Measurements from ENCODE around the gene SLC3A2. TPM values are rescaled to one million over a fixed set of nuclear protein-coding genes. Genes with fewer than 3 reads are reported as not detected.

SLC3A2 gene
- total and polyA plus RNA-seq, 2 donors (not counting 3 experiments of a cell fraction or from before 2014, with no cell fraction given), result 208 to 337 TPM

GRCh38 chr11:62914416-62914815 is 33.7 kb downstream of the SLC3A2 start:
- Histone ChIP-seq H2AFZ (ENCODE audit: low read depth, low read length) (no peak overlapping the region), H3K27me3 (ENCODE audit: control insufficient read depth in 2 of 2, insufficient read depth in 2 of 2, low read length in 2 of 2) (peaks cover 0 to 2% of the 10 kb centered on the region in 2 experiments), H3K4me2 (ENCODE audit: insufficient read depth, low read length) (no peak overlapping the region), H3K9me1 (replicated peaks; ENCODE audit: control insufficient read depth, extremely low read depth, insufficient read depth, low read length) (no peaks in the 10 kb centered on the region), H3K9me3 (replicated peaks; ENCODE audit: control insufficient read depth, insufficient read depth, low read length) (no peaks in the 10 kb centered on the region), H3K79me2 (ENCODE audit: control insufficient read depth, insufficient read depth, low read length) (no peaks in the 10 kb centered on the region), H3K27ac (ENCODE audit: insufficient read depth, low read depth, low read length) (no peak overlapping the region), H3K36me3 (ENCODE audit: control insufficient read depth in 2 of 2, extremely low read depth in 1 of 2, insufficient read depth in 2 of 2, low read length in 2 of 2) (no peaks in the 10 kb centered on the region), H3K9ac (replicated peaks; ENCODE audit: extremely low read depth, insufficient read depth, low read length) (no peak overlapping the region), H4K20me1 (replicated peaks; ENCODE audit: control insufficient read depth, extremely low read depth, insufficient read depth, low read length) (no peaks in the 10 kb centered on the region), H3K4me1 (ENCODE audit: control insufficient read depth, extremely low read depth, insufficient read depth, low read length) (peaks cover under 1% of the 10 kb centered on the region), H3K4me3 (replicated peaks in 1 of 3; ENCODE audit: insufficient read depth in 1 of 3, low read depth in 1 of 3, low read length in 3 of 3) (no peak overlapping the region)
- BruUV-seq (replicated peaks), result no TSS peak
- TF ChIP-seq FOS (IDR thresholded peaks at IDR 0.05; ENCODE audit: borderline replicate concordance, insufficient read depth, low read length), result no peak
- TF ChIP-seq JUN (IDR thresholded peaks at IDR 0.05; ENCODE audit: borderline replicate concordance, insufficient read depth, insufficient read length, low read depth), result no peak
- TF ChIP-seq CTCF (IDR thresholded peaks at IDR 0.05; ENCODE audit: extremely low read depth in 1 of 2, insufficient read depth in 1 of 2, low read depth in 1 of 2, low read length in 2 of 2), result no peak
- no peak for TF ChIP-seq MYC (IDR thresholded peaks at IDR 0.05; ENCODE audit: low read depth, low read length)
- FAIRE-seq (no peak), DNase-seq (ENCODE audit: low read depth, low spot score) (no peak)
- ChIA-PET CTCF (interaction anchor here (0.9 to 5.1 kb wide), 4 partner anchors 9 to 109 kb away, joined by 3 to 25 read pairs (median 8); no protein-coding TSS in a partner anchor), POLR2A (no interaction called here)
- dilution Hi-C loops (cut with MboI; ENCODE audit: extremely low pct_ligation_motif_present, low sequenced_read_pairs), result no loop called here
- intact Hi-C loops (cut with micrococcal nuclease), result no loop called here

GRCh38 chr11:62917906-62918502 is 37.3 kb downstream of the SLC3A2 start:
- Histone ChIP-seq H3K36me3 (ENCODE audit: control insufficient read depth in 2 of 2, extremely low read depth in 1 of 2, insufficient read depth in 2 of 2, low read length in 2 of 2) (no peaks in the 10 kb centered on the region), H3K9me3 (replicated peaks; ENCODE audit: control insufficient read depth, insufficient read depth, low read length) (no peaks in the 10 kb centered on the region), H3K79me2 (ENCODE audit: control insufficient read depth, insufficient read depth, low read length) (no peaks in the 10 kb centered on the region), H3K27me3 (ENCODE audit: control insufficient read depth in 2 of 2, insufficient read depth in 2 of 2, low read length in 2 of 2) (peaks cover 16 to 18% of the 10 kb centered on the region in 2 experiments), H3K27ac (ENCODE audit: insufficient read depth, low read depth, low read length) (no peak overlapping the region), H3K4me1 (ENCODE audit: control insufficient read depth, extremely low read depth, insufficient read depth, low read length) (no peaks in the 10 kb centered on the region), H2AFZ (ENCODE audit: low read depth, low read length) (no peak overlapping the region), H4K20me1 (replicated peaks; ENCODE audit: control insufficient read depth, extremely low read depth, insufficient read depth, low read length) (no peaks in the 10 kb centered on the region), H3K9me1 (replicated peaks; ENCODE audit: control insufficient read depth, extremely low read depth, insufficient read depth, low read length) (no peaks in the 10 kb centered on the region), H3K9ac (replicated peaks; ENCODE audit: extremely low read depth, insufficient read depth, low read length) (no peak overlapping the region), H3K4me3 (replicated peaks in 1 of 3; ENCODE audit: insufficient read depth in 1 of 3, low read depth in 1 of 3, low read length in 3 of 3) (no peak overlapping the region), H3K4me2 (ENCODE audit: insufficient read depth, low read length) (no peak overlapping the region)
- ChIA-PET CTCF (interaction anchor here (1.3 to 7.8 kb wide), 4 partner anchors 8 to 105 kb away, joined by 7 to 51 read pairs (median 16); no protein-coding TSS in a partner anchor), POLR2A (no interaction called here)
- no TSS peak for BruUV-seq (replicated peaks)
- TF ChIP-seq GATA2 (IDR thresholded peaks at IDR 0.05; ENCODE audit: insufficient read depth, insufficient read length, low read depth, low read length) (no peak), POLR2AphosphoS5 (IDR thresholded peaks at IDR 0.05; ENCODE audit: insufficient read depth, low read depth, low read length) (no peak), JUN (IDR thresholded peaks at IDR 0.05; ENCODE audit: borderline replicate concordance, insufficient read depth, insufficient read length, low read depth) (no peak), POLR2A (IDR thresholded peaks at IDR 0.05; ENCODE audit: low read depth, low read length) (no peak), FOS (IDR thresholded peaks at IDR 0.05; ENCODE audit: borderline replicate concordance, insufficient read depth, low read length) (no peak), EZH2 (IDR thresholded peaks at IDR 0.05; ENCODE audit: borderline replicate concordance, low read depth, low read length, severe bottlenecking) (no peak), MYC (IDR thresholded peaks at IDR 0.05; ENCODE audit: low read depth, low read length) (no peak), CTCF (IDR thresholded peaks at IDR 0.05; ENCODE audit: extremely low read depth in 1 of 2, insufficient read depth in 1 of 2, low read depth in 1 of 2, low read length in 2 of 2) (no peak), MAX (IDR thresholded peaks at IDR 0.05; ENCODE audit: insufficient read depth, insufficient read length) (no peak)
- intact Hi-C loops (cut with micrococcal nuclease) (no loop called here), dilution Hi-C loops (cut with MboI; ENCODE audit: extremely low pct_ligation_motif_present, low sequenced_read_pairs) (no loop called here)
- DNase-seq (ENCODE audit: low read depth, low spot score) (no peak), FAIRE-seq (no peak)

All from endothelial cell of umbilical vein (primary cell).